ENCODE results near the gene ZBED4. TPM values are rescaled to one million over a fixed set of nuclear protein-coding genes. Genes with fewer than 3 reads are reported as not detected.

The ZBED4 gene
- total and polyA plus RNA-seq, 12 donors, result 2.6 to 5.9 (median 4.2) TPM

- DNase-seq, result no peak
Measured at GRCh38 chr22:49861642-49862495, 8.2 kb downstream of the ZBED4 start.

GRCh38 chr22:49862496-49862776, 8.8 kb downstream of the ZBED4 start:
- TF ChIP-seq, protein P1, sequence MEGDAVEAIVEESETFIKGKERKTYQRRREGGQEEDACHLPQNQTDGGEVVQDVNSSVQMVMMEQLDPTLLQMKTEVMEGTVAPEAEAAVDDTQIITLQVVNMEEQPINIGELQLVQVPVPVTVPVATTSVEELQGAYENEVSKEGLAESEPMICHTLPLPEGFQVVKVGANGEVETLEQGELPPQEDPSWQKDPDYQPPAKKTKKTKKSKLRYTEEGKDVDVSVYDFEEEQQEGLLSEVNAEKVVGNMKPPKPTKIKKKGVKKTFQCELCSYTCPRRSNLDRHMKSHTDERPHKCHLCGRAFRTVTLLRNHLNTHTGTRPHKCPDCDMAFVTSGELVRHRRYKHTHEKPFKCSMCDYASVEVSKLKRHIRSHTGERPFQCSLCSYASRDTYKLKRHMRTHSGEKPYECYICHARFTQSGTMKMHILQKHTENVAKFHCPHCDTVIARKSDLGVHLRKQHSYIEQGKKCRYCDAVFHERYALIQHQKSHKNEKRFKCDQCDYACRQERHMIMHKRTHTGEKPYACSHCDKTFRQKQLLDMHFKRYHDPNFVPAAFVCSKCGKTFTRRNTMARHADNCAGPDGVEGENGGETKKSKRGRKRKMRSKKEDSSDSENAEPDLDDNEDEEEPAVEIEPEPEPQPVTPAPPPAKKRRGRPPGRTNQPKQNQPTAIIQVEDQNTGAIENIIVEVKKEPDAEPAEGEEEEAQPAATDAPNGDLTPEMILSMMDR (IDR thresholded peaks at IDR 0.05), result no peak
- no peak for DNase-seq
- WGBS, 2 donors, result 92% methylated on average over 5 of the region's 5 CpGs
- peaks cover 0 to 11% (median 0%) of the 10 kb centered on the region in 9 donors for H3K36me3 ChIP-seq
- H3K9me3 ChIP-seq, result peaks cover 0 to 31% (median 18%) of the 10 kb centered on the region in 11 donors
- H3K27me3 ChIP-seq, result no peaks in the 10 kb centered on the region
- peak in 2 of 8 donors; percentile 7 to 27 for ATAC-seq
- peak overlapping the region in 1 of 10 donors; percentile 40 for H3K27ac ChIP-seq
- no peak overlapping the region for H3K4me3 ChIP-seq
- peaks cover 0 to 30% (median 0%) of the 10 kb centered on the region in 9 donors for H3K4me1 ChIP-seq
- intact Hi-C loops (cut with DNase I), result loop anchor here in 1 of 10 donors (5.0 kb wide), 1 partner anchor 50 kb away; no protein-coding TSS in a partner anchor

More at GRCh38 chr22:49861642-49862495, 8.2 kb downstream of the ZBED4 start:
- Histone ChIP-seq H3K9me3 (peaks cover 0 to 25% (median 16%) of the 10 kb centered on the region in 11 donors), H3K36me3 (peaks cover 0 to 5% (median 0%) of the 10 kb centered on the region in 9 donors), H3K4me1 (peaks cover 0 to 28% (median 0%) of the 10 kb centered on the region in 9 donors), H3K4me3 (no peak overlapping the region), H3K27ac (peak overlapping the region in 1 of 10 donors; percentile 40), H3K27me3 (no peaks in the 10 kb centered on the region)
- TF ChIP-seq, protein P1 (IDR thresholded peaks at IDR 0.05), result no peak
- peak in 4 of 8 donors; percentile 7 to 36 (median 18) for ATAC-seq
- intact Hi-C loops (cut with DNase I), result loop anchor here in 1 of 10 donors (5.0 kb wide), 1 partner anchor 50 kb away; no protein-coding TSS in a partner anchor
- 91 to 94% methylated on average over 29 of the region's 29 CpGs for WGBS, 2 donors

GRCh38 chr22:49863931-49864330, 10.3 kb downstream of the ZBED4 start:
- ATAC-seq (no peak), DNase-seq (no peak)
- no peak overlapping the region for H3K27ac ChIP-seq
- peaks cover 0 to 46% (median 18%) of the 10 kb centered on the region in 11 donors for H3K9me3 ChIP-seq
- H3K27me3 ChIP-seq, result no peaks in the 10 kb centered on the region
- H3K4me1 ChIP-seq, result peaks cover 0 to 33% (median 0%) of the 10 kb centered on the region in 9 donors
- H3K36me3 ChIP-seq, result peaks cover 0 to 16% (median 0%) of the 10 kb centered on the region in 9 donors
- TF ChIP-seq, protein P1 (IDR thresholded peaks at IDR 0.05), result no peak
- no peak overlapping the region for H3K4me3 ChIP-seq
- 74 to 75% methylated on average over 7 of the region's 7 CpGs for WGBS, 2 donors
- intact Hi-C loops (cut with DNase I), result loop anchor here in 1 of 10 donors (5.0 kb wide), 1 partner anchor 48 kb away; no protein-coding TSS in a partner anchor

GRCh38 chr22:49865156-49865555, 11.5 kb downstream of the ZBED4 start:
- Histone ChIP-seq H3K4me1 (peaks cover 0 to 33% (median 0%) of the 10 kb centered on the region in 9 donors), H3K36me3 (peaks cover 0 to 16% (median 0%) of the 10 kb centered on the region in 9 donors), H3K27ac (no peak overlapping the region), H3K4me3 (no peak overlapping the region), H3K27me3 (no peaks in the 10 kb centered on the region), H3K9me3 (peaks cover 0 to 58% (median 22%) of the 10 kb centered on the region in 11 donors)
- WGBS, 2 donors, result 92 to 93% methylated on average over 17 of the region's 17 CpGs
- ATAC-seq (no peak), DNase-seq (no peak)
- TF ChIP-seq, protein P1 (IDR thresholded peaks at IDR 0.05), result no peak
- intact Hi-C loops (cut with DNase I), result no loop called here
